RWPE2 (cell line): Measurements from ENCODE around the gene GABARAP.

ENCODE experiments used
- ATAC-seq: fragments of 200-7000 bp; cut with Tn5 transposase; 3 replicates; pipeline ENCODE4 v1.9.1; 2021; ENCODE audit warnings: low read depth
- DNase-seq: peaks from one replicate; pipeline ENCODE4 v3.0.0-alpha.2; 2020; ENCODE audit warnings: low spot score
- H3K27ac ChIP-seq: fragments of 450-650 bp; 2 replicates; pipeline ENCODE4 v1.5.1; 2017; ENCODE audit warnings: mild to moderate bottlenecking; ENCODE audit not compliant: poor library complexity, severe bottlenecking
- H3K27me3 ChIP-seq: fragments of 250-450 bp; sonication (Bioruptor Pico); 2 replicates; pipeline ENCODE4 v1.5.1; 2021; ENCODE audit warnings: mild to moderate bottlenecking, moderate library complexity; ENCODE audit not compliant: insufficient read depth, poor library complexity, severe bottlenecking
- H3K36me3 ChIP-seq: fragments of 250-450 bp; sonication (Bioruptor Pico); 2 replicates; pipeline ENCODE4 v1.5.1; 2020; ENCODE audit warnings: low read depth, mild to moderate bottlenecking, moderate library complexity
- H3K4me1 ChIP-seq: fragments of 250-450 bp; sonication (Bioruptor Pico); 2 replicates; pipeline ENCODE4 v1.5.1; 2021; ENCODE audit warnings: mild to moderate bottlenecking, moderate library complexity; ENCODE audit not compliant: insufficient read depth, poor library complexity, severe bottlenecking
- H3K4me3 ChIP-seq: fragments of 250-450 bp; sonication (Bioruptor Pico); 2 replicates; pipeline ENCODE4 v1.5.1; 2021; ENCODE audit warnings: mild to moderate bottlenecking, moderate library complexity; ENCODE audit not compliant: severe bottlenecking
- H3K9me3 ChIP-seq: fragments of 250-450 bp; sonication (Bioruptor Pico); 2 replicates; pipeline ENCODE4 v1.5.1; 2021; ENCODE audit warnings: mild to moderate bottlenecking, moderate library complexity; ENCODE audit not compliant: severe bottlenecking
- CTCF ChIP-seq: fragments of 450-650 bp; IDR thresholded peaks from one replicate; pipeline ENCODE4 v1.5.1; 2017; ENCODE audit warnings: mild to moderate bottlenecking, moderate library complexity; ENCODE audit not compliant: poor library complexity, severe bottlenecking

The GABARAP gene

DNA sequence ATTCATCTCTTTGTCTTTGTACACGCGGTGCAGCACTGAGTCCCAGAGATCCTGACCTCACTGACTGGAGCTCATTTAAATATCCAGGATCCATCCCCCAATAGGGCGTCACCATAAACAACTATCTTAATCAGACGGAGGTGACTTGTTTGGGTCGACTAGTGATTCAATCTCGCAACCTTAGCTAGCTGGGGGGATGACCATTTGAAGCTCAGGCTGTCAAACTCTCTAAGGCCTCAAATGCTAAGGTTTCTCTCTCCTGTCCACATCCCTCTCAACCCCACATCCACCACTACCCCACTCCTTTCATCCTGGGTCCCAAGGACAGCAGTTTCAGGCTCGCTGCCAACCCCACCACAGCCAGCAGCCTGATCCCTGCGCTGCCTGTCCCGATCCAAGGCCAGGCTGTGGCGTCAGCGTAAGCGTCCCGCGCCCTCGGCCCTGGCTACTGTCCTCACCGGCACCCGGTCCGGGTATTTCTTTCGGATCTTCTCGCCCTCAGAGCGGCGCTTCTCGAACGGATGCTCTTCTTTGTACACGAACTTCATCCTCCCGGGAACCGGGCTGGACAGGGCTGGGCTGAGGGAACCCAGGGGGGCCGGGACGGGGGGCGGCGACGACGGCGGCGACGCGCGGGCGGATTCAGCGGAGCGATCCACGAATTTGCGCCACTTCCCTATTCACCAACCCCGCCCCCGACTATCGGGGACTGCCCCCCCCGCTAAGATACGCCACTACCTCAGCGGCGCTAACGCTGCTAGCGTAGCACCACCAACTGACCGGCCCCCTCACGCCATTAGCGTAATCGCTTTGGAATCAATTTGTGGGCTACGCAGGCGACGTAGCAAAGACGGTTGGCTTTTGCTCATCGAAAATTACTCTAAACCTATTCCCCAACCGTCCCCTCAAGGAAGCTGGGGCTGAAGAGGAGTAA, at the start of gene GABARAP:
Gene GABARAP, minus strand, starts transcription at position 667 of the 934 bp plus-strand sequence. Its CDS starts 119 bp downstream, at position 548.
- no peak for TF ChIP-seq CTCF
- no peaks in the 10 kb centered on the region for H3K4me1 ChIP-seq
- no peaks in the 10 kb centered on the region for H3K9me3 ChIP-seq
- peak within 1 kb of the TSS; percentile 72 for H3K4me3 ChIP-seq
- H3K27me3 ChIP-seq: no peaks in the 10 kb centered on the region
- DNase-seq (no peak), ATAC-seq (0 out of 3 replicates have a peak, but pooled peaks have one; percentile 6)
- peak within 1 kb of the TSS; percentile 74 for H3K27ac ChIP-seq
- H3K36me3 ChIP-seq: peaks cover 43% of the 10 kb centered on the region

GRCh38 chr17:7290685-7291084, 48.4 kb upstream of the GABARAP start:
- H3K9me3 ChIP-seq: no peaks in the 10 kb centered on the region
- H3K27me3 ChIP-seq: no peaks in the 10 kb centered on the region
- H3K27ac ChIP-seq: no peak overlapping the region
- no peak overlapping the region for H3K4me3 ChIP-seq
- ATAC-seq (no peak), DNase-seq (no peak)
- peaks cover 9% of the 10 kb centered on the region for H3K4me1 ChIP-seq
- H3K36me3 ChIP-seq: no peaks in the 10 kb centered on the region
- no peak for TF ChIP-seq CTCF

DNA sequence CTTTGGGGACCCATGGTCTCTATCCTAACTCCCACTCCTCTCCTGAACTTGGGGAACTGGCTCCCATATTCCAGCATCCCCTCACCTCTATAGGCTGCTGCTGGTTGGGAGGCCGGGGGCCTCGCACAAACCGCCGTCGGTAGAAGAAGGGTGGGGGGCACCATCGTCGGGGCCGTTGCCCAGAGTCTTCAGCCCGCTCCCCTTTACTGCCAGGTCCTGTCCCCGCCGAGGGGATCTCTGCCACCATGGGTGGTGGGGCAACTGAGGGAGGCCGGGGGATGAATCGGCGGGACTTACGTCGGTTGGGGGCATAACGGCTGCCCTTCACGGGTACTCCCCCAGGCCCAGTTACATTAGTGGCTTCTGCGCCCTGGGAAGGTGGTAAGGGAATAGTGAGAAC, 47.9 kb upstream of the GABARAP start:
- Histone ChIP-seq H3K27me3 (no peaks in the 10 kb centered on the region), H3K36me3 (no peaks in the 10 kb centered on the region), H3K4me3 (no peak overlapping the region), H3K9me3 (no peaks in the 10 kb centered on the region), H3K27ac (no peak overlapping the region), H3K4me1 (peaks cover 9% of the 10 kb centered on the region)
- ATAC-seq (no peak), DNase-seq (no peak)
- TF ChIP-seq CTCF: no peak

GRCh38 chr17:7289256-7290032, 47.2 kb upstream of the GABARAP start:
- no peak for ATAC-seq
- TF ChIP-seq CTCF: no peak
- Histone ChIP-seq H3K27ac (no peak overlapping the region), H3K27me3 (no peaks in the 10 kb centered on the region), H3K4me3 (no peak overlapping the region), H3K36me3 (no peaks in the 10 kb centered on the region), H3K9me3 (no peaks in the 10 kb centered on the region), H3K4me1 (peaks cover 7% of the 10 kb centered on the region)
- DNase-seq: no peak
